GM20000 (cell line): ENCODE measurements around the gene PBXIP1.

ENCODE experiments used
- DNase-seq: peaks from one replicate; pipeline ENCODE4 v3.0.0; 2012; ENCODE audit warnings: low spot score
- TF ChIP-seq, protein P1 (sequence below): IDR thresholded peaks from 2 replicates; pipeline ENCODE4 v1.5.1; 2012; ENCODE audit warnings: mild to moderate bottlenecking, control low read depth; ENCODE audit errors: extremely low read depth, missing control alignments

PBXIP1 gene

DNA sequence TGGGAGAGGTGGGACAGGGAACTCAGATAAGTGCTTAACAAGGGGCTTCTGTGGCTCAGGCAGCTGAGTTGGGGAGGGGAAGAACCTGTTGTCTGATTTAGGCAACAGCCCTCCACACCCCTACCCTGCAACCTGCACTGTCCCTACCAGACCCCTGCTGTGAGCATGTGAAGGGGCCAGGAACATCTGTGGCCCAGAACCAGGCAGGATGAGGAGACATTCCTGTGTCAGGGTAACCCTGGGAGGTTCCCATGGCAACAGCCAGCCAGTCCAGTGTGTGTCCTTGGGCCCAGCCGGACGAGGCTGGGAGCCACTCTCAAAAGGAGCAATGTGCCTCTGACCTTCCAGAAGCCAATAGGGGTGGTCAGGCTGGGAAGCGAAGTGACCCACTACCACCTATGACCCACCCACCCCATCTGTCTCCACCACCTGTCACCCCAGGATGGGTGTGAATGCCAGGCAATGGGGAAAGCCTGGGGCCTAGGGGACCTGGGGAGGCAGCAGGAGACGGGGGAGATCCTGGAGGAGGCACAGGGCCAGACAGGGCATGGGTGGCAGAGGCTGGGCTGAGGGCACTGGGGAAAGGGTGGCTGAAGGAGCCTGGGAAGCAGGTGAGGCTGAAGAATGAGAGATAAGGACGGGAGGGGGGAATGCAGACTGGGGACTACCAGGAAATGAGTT is 14.4 kb downstream of the PBXIP1 start:
- DNase-seq = no peak
- TF ChIP-seq, protein P1, sequence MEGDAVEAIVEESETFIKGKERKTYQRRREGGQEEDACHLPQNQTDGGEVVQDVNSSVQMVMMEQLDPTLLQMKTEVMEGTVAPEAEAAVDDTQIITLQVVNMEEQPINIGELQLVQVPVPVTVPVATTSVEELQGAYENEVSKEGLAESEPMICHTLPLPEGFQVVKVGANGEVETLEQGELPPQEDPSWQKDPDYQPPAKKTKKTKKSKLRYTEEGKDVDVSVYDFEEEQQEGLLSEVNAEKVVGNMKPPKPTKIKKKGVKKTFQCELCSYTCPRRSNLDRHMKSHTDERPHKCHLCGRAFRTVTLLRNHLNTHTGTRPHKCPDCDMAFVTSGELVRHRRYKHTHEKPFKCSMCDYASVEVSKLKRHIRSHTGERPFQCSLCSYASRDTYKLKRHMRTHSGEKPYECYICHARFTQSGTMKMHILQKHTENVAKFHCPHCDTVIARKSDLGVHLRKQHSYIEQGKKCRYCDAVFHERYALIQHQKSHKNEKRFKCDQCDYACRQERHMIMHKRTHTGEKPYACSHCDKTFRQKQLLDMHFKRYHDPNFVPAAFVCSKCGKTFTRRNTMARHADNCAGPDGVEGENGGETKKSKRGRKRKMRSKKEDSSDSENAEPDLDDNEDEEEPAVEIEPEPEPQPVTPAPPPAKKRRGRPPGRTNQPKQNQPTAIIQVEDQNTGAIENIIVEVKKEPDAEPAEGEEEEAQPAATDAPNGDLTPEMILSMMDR = no peak

DNA sequence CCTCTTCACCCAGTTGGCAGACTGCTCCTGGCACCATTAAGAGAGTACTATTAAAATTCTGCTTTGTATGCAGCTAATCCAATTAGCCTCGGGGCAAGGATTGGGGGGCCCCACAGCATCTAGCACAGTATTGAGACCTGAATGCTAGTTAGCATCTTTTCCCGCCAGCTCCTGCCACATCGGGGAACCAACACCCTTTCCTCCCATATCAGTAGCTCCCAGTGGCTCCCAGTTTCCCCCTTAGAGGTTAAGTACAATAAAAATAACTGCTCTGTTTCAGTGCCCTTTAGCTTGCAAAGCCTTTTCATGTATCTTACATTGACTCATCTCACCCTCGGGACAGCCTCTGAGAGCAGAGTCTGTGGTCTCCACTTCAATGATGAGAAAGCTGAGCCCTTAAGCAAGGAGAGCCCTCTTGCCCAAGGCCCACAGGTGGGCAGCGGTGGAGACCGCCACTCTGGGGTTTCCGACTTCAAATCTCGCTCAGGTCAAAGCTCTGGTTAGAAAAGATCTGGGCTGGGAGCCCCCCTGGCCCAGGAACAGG is 15.2 kb downstream of the PBXIP1 start:
- TF ChIP-seq, protein P1 = no peak
- peak; percentile 45 for DNase-seq

DNA sequence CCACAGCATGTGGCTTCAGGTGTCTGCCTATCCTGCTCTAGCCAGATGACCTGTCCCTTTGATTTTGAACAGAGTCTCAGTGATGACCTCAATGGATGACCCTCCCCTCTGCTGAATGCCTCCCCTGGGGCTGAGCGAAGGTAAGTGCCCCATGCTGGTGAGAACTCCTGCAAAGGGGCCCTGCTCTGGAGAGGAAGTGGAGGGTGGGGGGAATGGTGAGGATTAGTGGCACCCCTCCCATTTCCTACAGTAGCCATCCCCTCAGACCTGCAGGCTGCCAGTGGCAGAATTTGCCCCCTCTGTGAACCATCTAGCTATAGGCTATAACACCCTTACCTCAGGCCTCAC is 15.7 kb downstream of the PBXIP1 start:
- DNase-seq = no peak

DNA sequence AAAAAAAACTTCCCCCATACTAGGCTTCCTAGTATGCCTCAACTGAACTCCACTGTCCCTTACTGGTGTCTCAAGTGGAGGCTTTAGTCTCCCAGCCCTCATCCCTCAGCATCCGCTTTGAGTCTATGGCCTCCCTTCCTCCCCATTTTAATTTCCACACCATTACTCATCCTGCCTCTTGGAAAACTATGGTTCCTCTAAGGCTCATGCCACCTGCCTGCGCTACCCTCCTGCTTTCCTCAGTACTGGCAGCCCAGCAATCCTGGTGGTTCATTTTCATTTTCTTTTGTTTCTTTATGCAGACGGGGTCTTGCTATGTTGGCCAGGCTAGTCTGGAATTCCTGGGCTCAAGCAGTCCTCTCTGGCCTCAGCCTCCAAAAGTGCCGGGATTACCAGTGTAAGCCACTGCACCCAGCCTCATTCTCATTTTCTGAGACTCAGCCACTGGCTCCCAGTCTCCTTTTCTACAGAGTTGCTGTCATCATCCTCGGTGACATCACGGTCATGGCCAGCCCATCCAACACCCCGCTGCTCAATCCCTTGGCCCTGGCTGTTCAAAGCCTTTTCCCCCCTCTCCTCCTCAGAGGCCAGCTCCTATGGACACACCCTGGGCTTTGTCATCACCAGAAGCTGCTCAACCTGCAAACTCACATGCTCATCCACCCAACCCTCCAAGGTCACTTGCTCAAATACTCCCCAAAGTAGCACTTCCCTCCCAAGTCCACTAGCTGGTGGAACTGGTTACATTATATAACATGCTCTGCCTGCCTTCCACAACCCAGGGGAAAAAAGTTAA is 17.1 kb downstream of the PBXIP1 start:
- no peak for DNase-seq

More for the DNA sequence above, 15.7 kb downstream of the PBXIP1 start:
- TF ChIP-seq, protein P1 = no peak

DNA sequence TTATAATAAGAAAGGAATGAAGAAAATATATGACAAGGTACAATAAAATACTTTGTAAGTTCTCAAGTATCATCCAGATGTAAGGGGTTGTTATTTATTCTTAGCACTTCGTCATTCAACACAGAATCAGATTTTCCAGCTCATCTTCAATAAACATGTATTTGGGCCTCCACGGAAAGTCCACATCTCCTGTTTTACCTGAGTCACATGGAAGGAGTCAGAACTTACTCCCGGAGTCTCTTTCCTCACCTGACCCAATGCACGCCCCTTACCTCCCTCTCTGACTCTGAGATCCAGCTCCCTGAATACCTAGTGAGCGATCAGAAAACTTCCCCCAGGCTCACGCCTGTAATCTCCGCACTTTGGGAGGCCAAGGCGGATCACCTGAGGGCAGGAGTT is 17.9 kb downstream of the PBXIP1 start:
- TF ChIP-seq, protein P1 = no peak
- DNase-seq = no peak

More for the DNA sequence above, 17.1 kb downstream of the PBXIP1 start:
- TF ChIP-seq, protein P1 = no peak

DNA sequence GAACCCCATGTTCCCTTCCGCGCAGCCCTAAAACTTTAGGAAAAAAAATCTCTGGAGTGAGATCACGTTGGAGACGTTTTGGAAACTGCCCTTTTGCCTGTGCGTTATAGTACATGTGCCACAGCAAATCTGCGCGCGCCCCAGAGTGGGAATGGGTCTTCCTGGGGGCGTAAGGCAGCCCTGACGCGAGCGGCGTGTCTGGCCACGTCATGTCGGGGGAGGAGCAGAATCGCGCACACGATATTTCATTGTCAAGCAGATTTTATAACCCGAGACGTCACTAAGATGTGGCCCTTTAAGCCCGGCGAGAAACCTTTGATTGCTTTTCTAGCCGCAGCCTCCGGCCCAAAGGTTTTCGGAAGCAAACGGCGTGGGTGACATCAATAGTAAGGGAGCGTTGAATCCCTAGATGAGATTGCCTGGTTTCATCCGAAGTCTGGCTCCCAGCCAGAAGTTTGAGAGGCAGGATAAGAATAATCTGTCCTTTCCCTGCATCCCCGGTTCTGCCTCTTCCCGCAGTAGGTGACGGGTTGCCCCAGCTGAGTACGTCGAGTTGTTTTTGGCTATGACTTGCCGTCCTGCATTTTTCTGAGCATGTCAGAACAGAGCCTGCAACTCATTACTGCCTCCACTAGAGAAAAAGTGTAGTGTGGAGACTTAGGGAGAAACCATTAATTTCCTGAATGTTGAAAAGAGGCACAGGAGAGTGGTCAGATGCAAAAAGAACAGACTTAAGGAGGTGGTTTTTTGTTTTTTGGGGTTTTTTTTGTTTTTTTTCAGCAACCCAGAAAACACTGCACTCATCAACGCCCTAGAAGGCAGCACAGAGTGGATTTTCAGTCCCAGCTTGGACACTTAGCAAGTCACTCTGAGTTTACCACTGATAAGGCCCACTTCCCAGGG is 18.6 kb downstream of the PBXIP1 start:
- DNase-seq = peak; percentile 86
- TF ChIP-seq, protein P1 = no peak
